Hematopoietic multipotent progenitor cell (in vitro differentiated cells): ENCODE results near the gene TGM5. TPM values are rescaled to one million over a fixed set of nuclear protein-coding genes. Genes with fewer than 3 reads are reported as not detected.
"Not testable (repeated sequence)": the region's sequence is repeated elsewhere in the genome, so short reads cannot be mapped to it uniquely, and the experiment has no call there.

Experiments used
- DNase-seq, 3 donors: peaks; one replicate each; pipeline ENCODE4 v3.0.0-alpha.2; 2011 to 2015; ENCODE audit warnings: low read depth in 2 of 3, low spot score in 2 of 3
- small RNA-seq: library from RNA; depleted of rRNA; stranded (forward); fragments of <200 nt; gene quantifications from one replicate; pipeline ENCODE3, GENCODE V24; 2012
- total RNA-seq: library from RNA; depleted of rRNA; stranded (reverse); fragments of >200 nt; gene quantifications from one replicate; pipeline ENCODE4 v1.2.3, GENCODE V29; 2012

Gene TGM5
- total RNA-seq, 1 donor = under 0.01 TPM

DNA sequence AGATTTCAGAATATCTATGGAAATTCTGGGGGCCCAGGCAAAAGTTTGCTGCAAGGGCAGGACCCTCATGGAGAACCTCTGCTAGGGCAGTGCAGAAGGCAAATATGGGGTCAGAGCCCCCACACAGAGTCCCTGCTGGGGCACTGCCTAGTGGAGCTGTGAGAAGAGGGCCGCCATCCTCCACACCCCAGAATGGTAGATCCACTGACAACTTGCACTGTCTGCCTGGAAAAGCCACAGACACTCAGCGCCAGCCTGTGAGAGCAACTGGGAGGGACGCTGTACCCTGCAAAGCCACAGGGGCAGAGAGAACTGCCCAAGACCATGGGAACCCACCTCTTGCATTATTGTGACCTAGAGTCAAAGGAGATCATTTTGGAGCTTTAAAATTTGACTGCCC, 67.7 kb downstream of the TGM5 start:
- DNase-seq = no peak

DNA sequence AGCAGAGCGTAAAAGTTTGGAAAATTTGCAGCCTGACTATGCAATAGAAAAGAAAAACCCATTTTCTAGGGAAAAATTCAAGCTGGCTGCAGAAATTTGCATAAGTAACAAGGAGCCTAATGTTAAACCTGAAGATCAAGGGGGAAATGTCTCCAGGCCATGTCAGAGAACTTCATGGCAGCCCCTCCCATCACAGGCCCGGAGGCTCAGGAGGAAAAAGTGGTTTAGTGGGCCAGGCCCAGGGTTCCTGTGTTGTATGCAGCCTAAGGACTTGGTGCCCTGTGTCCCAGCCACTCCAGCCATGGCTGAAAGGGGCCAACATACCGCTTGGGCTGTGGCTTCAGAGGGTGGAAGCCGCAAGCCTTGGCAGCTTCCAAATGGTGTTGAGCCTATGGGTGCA, 68.2 kb downstream of the TGM5 start:
- not testable (repeated sequence) for DNase-seq

DNA sequence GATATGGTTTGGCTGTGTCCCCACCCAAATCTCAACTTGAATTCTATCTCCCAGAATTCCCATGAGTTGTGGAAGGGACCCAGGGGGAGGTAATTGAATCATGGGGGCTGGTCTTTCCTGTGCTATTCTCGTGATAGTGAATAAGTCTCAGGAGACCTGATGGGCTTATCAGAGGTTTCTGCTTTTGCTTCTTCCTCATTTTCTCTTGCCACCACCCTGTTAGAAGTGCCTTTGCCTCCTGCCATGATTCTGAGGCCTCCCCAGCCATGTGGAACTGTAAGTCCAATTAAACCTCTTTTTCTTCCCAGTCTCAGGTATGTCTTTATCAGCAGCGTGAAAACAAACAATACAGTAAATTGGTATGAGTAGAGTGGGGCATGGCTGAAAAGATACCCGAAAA, 69.0 kb downstream of the TGM5 start:
- not testable (repeated sequence) for DNase-seq

DNA sequence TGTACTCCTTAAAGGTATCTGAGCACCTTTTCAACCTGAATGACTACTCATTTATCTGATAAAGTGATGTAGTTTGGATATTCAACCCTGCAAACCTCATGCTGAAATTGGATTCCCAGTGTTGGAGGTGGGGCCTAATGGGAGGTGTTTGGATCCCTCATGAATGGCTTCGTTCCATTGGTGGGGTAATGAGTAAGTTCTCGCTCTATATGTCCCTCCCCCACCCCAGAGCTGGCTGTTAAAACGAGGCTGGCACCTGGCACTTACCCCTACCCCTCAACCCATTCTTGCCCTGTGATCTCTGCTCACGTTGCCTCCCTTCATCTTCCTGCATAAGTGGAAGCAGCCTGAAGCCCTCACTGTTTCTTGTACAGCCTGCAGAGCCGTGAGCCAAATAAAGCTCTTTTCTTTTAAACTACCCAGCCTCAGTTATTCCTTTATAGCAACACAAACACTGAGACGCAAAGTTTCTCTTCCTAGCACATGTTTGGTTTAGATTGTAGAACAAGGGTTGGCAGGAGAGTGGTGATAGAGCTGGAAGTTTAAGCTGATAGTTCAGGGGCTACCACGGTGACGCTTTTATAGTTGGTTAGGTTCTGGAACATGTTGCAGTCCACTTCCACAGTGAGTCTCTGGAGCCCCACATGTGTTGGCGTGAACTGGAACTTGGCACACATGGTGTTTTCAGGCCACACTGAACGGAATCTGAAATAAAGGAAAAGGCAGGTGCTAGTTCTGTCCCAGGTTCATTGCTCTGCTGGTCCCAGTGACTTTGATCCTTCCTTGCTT, 69.8 kb downstream of the TGM5 start:
- DNase-seq = no peak

DNA sequence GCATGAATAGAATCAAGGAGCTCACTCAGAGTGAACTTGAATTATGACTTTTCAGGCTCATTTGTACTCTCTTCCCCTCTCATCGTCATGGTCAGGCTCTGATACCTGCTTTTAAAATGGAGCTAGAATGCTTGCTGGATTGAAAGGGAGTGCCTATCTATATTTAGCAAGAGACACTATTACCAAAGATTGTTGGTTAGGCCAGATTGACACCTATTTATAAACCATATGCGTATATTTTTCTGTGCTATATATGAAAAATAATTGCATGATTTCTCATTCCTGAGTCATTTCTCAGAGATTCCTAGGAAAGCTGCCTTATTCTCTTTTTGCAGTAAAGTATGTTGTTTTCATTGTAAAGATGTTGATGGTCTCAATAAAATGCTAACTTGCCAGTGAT, 71.9 kb downstream of the TGM5 start:
- DNase-seq = no peak

DNA sequence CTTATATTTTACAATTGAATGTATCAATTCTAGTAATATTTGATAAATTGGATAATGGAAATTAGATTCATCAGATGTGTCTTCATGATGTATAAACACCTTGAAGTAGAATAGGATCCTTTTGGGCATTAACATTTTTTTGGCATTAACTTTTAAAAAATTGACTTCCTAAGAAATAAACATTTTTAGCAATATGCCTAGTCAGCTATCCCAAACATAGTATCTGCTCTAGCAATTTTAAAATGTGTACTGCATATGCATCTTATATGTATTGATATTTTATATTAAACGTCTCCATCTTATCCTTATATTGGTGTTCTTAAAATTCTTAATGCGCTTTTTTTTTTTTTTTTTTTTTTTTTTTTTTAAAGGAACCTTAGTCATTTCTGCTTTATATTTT, 73.0 kb downstream of the TGM5 start:
- no peak for DNase-seq

DNA sequence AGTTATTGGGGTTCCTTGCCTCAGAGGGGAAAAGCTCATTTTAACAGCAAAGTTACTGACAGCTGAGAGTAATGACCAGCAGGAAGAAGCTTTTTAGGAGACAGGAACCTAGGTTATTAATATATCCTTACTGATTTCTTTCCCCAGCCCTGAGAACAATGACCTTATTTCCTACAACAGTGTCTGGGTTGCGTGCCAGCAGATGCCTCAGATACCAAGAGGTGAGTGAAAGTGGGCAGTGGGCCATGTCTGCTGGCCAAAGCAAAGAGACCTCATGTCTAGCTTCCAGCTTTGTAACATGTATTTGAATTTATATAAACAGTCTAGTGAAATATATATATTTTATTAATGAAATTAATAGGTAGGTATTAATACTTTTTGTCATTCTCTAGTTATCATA, 76.5 kb downstream of the TGM5 start:
- DNase-seq = no peak

DNA sequence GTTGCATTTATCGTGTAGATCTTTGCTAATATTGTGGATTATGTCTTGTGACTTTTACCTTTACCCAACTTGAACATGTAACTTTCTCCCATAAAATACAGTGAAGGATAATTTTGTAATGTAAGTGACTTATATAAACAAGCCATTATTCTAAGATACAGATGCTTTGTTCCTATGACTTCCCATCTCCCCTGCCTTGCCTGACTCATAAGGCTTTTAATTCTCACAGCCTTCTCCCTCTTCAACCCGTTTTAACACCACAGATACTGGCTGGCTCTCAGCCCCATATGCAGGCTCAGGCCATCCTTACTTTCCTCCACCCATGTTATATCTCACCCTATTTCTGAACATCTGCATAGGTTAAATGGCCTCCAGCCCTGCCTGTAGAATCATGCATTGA, 77.4 kb downstream of the TGM5 start:
- DNase-seq = no peak

DNA sequence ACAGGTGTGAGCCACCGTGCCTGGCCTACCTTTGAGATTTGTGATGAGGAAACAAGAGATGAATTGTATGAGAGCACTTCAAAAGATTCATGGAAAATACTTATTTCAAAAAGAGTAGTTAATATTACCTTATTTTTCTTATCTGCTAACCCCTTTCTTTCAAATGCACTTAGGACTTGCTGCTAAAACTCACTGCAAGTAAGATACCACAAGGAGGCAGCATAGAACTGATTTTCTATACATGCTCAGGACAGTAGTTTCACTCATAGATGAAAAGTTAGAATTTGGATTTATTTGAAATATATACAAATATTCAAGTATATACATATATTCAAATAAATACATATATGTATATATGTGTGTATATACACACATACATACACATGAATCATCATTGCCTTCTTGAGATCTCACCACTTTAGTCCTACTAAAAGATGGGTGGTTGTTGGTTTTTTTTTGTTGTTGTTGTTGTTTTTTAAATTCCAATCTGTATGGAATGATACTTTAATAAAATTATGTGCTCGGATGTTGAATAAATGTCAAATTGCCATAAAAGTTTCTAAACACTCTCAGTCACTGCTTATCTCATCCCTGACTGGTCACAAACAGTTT, 79.1 kb downstream of the TGM5 start:
- peak in 2 of 3 donors; percentile 46 to 67 for DNase-seq

DNA sequence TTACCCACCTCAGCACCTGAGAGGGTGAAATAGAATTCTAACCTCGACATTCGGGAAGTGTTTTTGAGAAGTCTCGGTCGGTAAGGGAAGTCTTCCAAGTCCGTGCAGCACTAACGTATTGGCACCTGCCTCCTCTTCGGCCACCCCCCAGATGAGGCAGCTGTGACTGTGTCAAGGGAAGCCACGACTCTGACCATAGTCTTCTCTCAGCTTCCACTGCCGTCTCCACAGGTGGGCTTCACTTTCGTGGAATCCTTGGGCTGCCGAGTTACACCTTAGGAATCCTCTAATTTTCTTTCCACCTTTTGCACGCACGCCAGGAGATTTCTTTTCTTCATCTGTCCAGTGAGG, 80.8 kb downstream of the TGM5 start:
- no peak for DNase-seq

DNA sequence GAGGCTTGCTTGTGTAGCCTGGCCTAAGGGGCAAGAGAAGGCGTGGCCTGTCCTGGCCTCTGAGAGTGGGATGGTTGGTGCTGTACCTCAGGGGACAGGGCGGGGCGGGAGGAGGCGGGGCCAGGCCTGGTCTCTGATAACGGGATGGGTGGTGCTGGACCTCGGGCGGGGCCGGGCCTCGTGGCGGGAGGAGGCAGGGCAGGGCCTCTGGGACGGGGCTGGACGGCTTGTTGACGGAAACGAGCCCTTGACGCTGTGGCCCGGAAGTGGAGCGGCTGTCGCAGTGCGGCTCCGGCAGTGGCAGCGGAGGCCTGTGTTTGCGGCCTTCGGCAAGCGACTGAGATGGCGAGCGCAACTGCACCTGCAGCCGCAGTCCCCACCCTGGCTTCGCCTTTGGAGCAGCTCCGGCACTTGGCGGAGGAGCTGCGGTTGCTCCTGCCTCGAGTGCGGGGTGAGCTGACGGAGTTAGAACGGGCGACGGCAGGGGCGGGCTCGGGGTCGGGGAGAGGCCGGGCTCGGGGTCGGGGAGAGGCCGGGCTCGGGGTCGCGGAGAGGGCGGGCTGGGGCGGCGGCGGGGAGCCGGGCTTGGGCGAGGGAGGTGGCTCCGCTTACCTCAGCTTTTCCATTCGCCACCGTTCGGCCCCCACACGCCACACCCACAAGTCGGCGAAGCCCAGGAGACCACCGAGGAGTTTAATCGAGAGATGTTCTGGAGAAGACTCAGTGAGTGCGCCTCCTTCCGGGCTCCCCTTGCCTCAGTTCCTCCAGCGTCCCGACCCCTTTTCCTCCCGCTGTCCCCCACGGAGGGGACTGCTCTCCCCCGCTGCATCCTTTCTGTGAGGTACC, 81.3 kb downstream of the TGM5 start, which contains the start of gene CCNDBP1:
CCNDBP1 (plus strand) TSS at position 247 of the 846 bp plus-strand sequence; CDS start at position 343, 96 bp downstream.
- DNase-seq = peak; percentile 54 to 92 (median 90)

DNA sequence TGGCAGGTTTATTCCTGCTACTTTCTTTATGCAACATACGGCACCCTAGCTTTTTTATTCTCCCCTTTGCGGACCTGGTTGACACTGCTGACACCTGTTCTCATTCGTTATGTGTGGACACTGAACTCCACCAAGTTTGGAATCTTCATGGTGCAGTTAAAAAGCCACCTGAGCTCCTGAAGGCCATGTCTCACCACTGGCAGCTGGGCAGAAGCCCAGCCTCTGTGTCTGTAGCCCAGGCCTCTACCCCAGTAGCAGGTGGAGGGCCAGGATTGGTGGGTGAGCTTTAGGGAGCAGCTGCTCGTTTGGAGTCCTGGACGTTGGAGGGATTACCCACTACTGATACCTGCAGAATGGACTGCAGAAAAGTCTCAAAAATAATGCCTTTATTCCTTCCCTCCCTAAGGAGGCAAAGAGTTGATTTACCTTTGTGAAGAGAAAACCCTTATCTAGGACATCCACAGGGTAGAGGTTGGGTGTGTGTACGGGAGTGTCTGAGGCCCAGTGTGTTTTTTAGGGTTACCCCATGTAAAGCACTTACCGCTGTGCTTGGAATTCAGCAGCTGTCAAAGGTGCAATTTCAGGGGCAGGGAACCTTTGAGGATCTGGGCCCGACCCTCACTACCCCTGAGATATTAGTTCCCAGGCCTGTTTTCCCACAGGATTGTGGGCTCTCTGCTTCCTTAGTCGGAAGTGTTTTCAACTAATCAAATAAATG, 82.2 kb downstream of the TGM5 start:
- no peak for DNase-seq

DNA sequence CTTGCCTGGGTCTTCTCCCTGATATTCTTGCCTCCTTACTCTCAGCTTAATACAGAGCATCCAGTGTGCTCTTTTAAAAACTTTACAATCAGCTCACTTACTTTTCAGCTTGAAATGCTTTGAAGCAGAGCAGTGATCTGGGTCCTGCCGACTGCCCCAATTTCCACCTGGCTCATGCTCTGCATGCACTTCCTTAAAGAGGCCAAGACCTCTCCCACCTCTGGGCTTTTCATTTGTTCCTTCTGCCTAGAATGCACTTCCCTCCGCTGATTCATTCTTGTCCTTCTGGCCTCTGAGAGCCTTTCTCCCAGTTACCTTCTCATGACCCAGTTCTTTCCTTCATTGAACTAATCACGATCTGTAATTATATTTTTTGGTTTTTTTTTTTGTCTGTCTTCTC, 83.5 kb downstream of the TGM5 start:
- no peak for DNase-seq

Small RNA genes lying within 50 kb of the gene (small RNA-seq; reads per million reads assigned to genes)
- not detected for gene RF00019

Other genes with a start within 250 kb of the TGM5 start
- 13.2 TPM for gene UBR1, start 160.9 kb downstream of the TGM5 start, total RNA-seq
- gene TMEM62, start 133.3 kb downstream of the TGM5 start, total RNA-seq = 16.4 TPM
- 153 TPM for gene CCNDBP1, start 81.5 kb downstream of the TGM5 start, total RNA-seq
- gene EPB42, start 45.9 kb downstream of the TGM5 start, total RNA-seq = 0.54 TPM
- gene TGM7, start 35.3 kb upstream of the TGM5 start, total RNA-seq = not detected
- 5.7 TPM for gene LCMT2, start 63.6 kb upstream of the TGM5 start, total RNA-seq
- 16.7 TPM for gene ZSCAN29, start 104.1 kb upstream of the TGM5 start, total RNA-seq
- gene TUBGCP4, start 104.2 kb upstream of the TGM5 start, total RNA-seq = 14.3 TPM
- gene TP53BP1, start 226.2 kb upstream of the TGM5 start, total RNA-seq = 41.7 TPM